K562 (cell line): ENCODE results near the gene C5orf47. TPM values are rescaled to one million over a fixed set of nuclear protein-coding genes. Genes with fewer than 3 reads are reported as not detected.

Experiments
- BMI1 ChIP-seq: fragments of 150-350 bp; IDR thresholded peaks from 2 replicates; pipeline ENCODE4 v1.6.1; 2014; ENCODE audit warnings: low read length
- FOXJ3 ChIP-seq: sonication (generic); formaldehyde crosslinking; IDR thresholded peaks from 2 replicates; pipeline ENCODE4 v1.4.0; 2020; ENCODE audit warnings: mild to moderate bottlenecking, missing genetic modification reagents
- MITF ChIP-seq: IDR thresholded peaks from 2 replicates; pipeline ENCODE4 v1.6.1; 2014; ENCODE audit warnings: antibody characterized with exemption
- POLR2H ChIP-seq: IDR thresholded peaks from 2 replicates; pipeline ENCODE4 v1.6.1; 2016; ENCODE audit warnings: missing genetic modification characterization, low read depth, mild to moderate bottlenecking, control low read depth, missing compliant biosample characterization, moderate library complexity
- PRDM10 ChIP-seq: fragments of 450-650 bp; IDR thresholded peaks from 2 replicates; pipeline ENCODE4 v1.6.1; 2018; ENCODE audit not compliant: partially characterized antibody
- RAD51 ChIP-seq: fragments of 450-650 bp; IDR thresholded peaks from 2 replicates; pipeline ENCODE4 v1.7.1; 2016; ENCODE audit warnings: low read depth, mild to moderate bottlenecking, borderline replicate concordance
- ZNF124 ChIP-seq: sonication (generic); formaldehyde crosslinking; IDR thresholded peaks from 2 replicates; pipeline ENCODE4 v1.8.1; 2022; ENCODE audit warnings: missing genetic modification reagents
- ZNF639 ChIP-seq, 2 experiments: fragments of 200-800 bp in 1 of 2; sonication (Bioruptor generic) in 1 of 2; sonication (generic) in 1 of 2; formaldehyde crosslinking in 1 of 2; IDR thresholded peaks in 1 of 2; conservative IDR thresholded peaks in 1 of 2; 2 replicates each; pipeline versions ENCODE4 v1.5.0 to v1.6.1; 2016 to 2020; ENCODE audit warnings: missing compliant biosample characterization in 1 of 2, missing genetic modification characterization in 1 of 2, missing genetic modification reagents in 1 of 2
- polyA plus RNA-seq, 8 experiments: library from polyadenylated mRNA; depleted of rRNA in 4 of 8; stranded (reverse) in 5 of 8; unstranded in 3 of 8; fragments of >200 nt; fragmentation: Nextera tagmentation in 2 of 8; fragmentation: Illumina TruSeq in 1 of 8; extraction: Ambion mirVana in 2 of 8; extraction: Trizol in 1 of 8; gene quantifications; 2 replicates each; pipeline versions ENCODE4 v1.2.1 to v1.2.3, GENCODE V29; 2011 to 2014; ENCODE audit warnings: inconsistent platforms in 1 of 8, missing spikeins in 1 of 8
- total RNA-seq, 7 experiments: library from RNA; depleted of rRNA in 6 of 7; stranded (reverse); fragments of >200 nt in 6 of 7; fragmentation: Illumina TruSeq in 2 of 7; extraction: Trizol in 2 of 7; gene quantifications; 2 replicates each; pipeline versions ENCODE4 v1.2.1 to v1.2.3, GENCODE V29; 2011 to 2021; ENCODE audit warnings: low replicate concordance in 1 of 7

The C5orf47 gene
- total and polyA plus RNA-seq, 9 of the 15 experiments (the other 6 are each of a cell fraction or from before 2014, with no cell fraction given), result 0.08 TPM; not detected in 8

GRCh38 chr5:173988554-173989431, at the start of gene C5orf47 (continued):
- TF ChIP-seq MITF (no peak), POLR2H (no peak), BMI1 (no peak), FOXJ3 (CRISPR knock-in tag) (no peak), ZNF124 (CRISPR knock-in tag) (no peak), ZNF639 (CRISPR knock-in tag; conservative IDR thresholded peaks at IDR 0.05 in 1 of 2, IDR thresholded peaks at IDR 0.05 in 1 of 2) (no peak), RAD51 (no peak), PRDM10 (peak; percentile 91)
